Astrocyte (in vitro differentiated cells and primary cell): Measurements from ENCODE around the gene CHST6. TPM values are rescaled to one million over a fixed set of nuclear protein-coding genes. Genes with fewer than 3 reads are reported as not detected.

Source experiments
- DNase-seq: peaks from one replicate; pipeline ENCODE4 v3.0.0-alpha.2; 2010; ENCODE audit warnings: low read depth
- FAIRE-seq: peaks from 2 replicates; lab custom pipeline; 2011; peaks lifted over from hg19 to GRCh38; lab: Jason Lieb, UNC
- H2AFZ ChIP-seq: 2 replicates; pipeline ENCODE4 v1.6.0; 2012; ENCODE audit warnings: low read depth, low read length, inconsistent platforms
- H3K27ac ChIP-seq: 2 replicates; pipeline ENCODE4 v1.5.1; 2011; ENCODE audit warnings: low read depth, low read length, inconsistent platforms
- H3K27me3 ChIP-seq: 2 replicates; pipeline ENCODE4 v1.6.0; 2011; ENCODE audit warnings: low read length, inconsistent platforms; ENCODE audit not compliant: insufficient read depth
- H3K36me3 ChIP-seq: 2 replicates; pipeline ENCODE4 v1.5.1; 2011; ENCODE audit warnings: low read length, inconsistent platforms; ENCODE audit not compliant: insufficient read depth
- H3K4me1 ChIP-seq: 2 replicates; pipeline ENCODE4 v1.5.1; 2011; ENCODE audit warnings: low read length, inconsistent platforms; ENCODE audit not compliant: insufficient read depth
- H3K4me2 ChIP-seq: 2 replicates; pipeline ENCODE4 v1.6.0; 2012; ENCODE audit warnings: low read length, inconsistent platforms
- H3K4me3 ChIP-seq: 2 replicates; pipeline ENCODE4 v1.5.1; 2011; ENCODE audit warnings: low read depth, mild to moderate bottlenecking, low read length, inconsistent platforms; ENCODE audit not compliant: insufficient read depth
- H3K79me2 ChIP-seq: 2 replicates; pipeline ENCODE4 v1.6.0; 2012; ENCODE audit warnings: mild to moderate bottlenecking, low read length, inconsistent platforms; ENCODE audit not compliant: insufficient read depth
- H3K9ac ChIP-seq: 2 replicates; pipeline ENCODE4 v1.6.0; 2012; ENCODE audit warnings: mild to moderate bottlenecking, low read length, inconsistent platforms
- H3K9me3 ChIP-seq: 2 replicates; pipeline ENCODE4 v1.5.1; 2012; ENCODE audit warnings: low read depth, mild to moderate bottlenecking, low read length, inconsistent platforms; ENCODE audit not compliant: insufficient read depth
- H4K20me1 ChIP-seq: 2 replicates; pipeline ENCODE4 v1.6.0; 2012; ENCODE audit warnings: low read length, inconsistent platforms; ENCODE audit not compliant: insufficient read depth
- H3K27ac Mint-ChIP-seq: one replicate; pipeline ENCODE4 v1.8.0; 2021; ENCODE audit warnings: mild to moderate bottlenecking, mixed read lengths; ENCODE audit not compliant: unreplicated experiment
- H3K27me3 Mint-ChIP-seq: one replicate; pipeline ENCODE4 v1.8.0; 2021; ENCODE audit warnings: low read depth, mixed read lengths; ENCODE audit not compliant: unreplicated experiment
- H3K36me3 Mint-ChIP-seq: one replicate; pipeline ENCODE4 v1.8.0; 2021; ENCODE audit warnings: low read depth, mixed read lengths; ENCODE audit not compliant: unreplicated experiment
- H3K4me1 Mint-ChIP-seq: one replicate; pipeline ENCODE4 v1.8.0; 2021; ENCODE audit warnings: low read depth, mixed read lengths; ENCODE audit not compliant: unreplicated experiment
- H3K4me3 Mint-ChIP-seq: one replicate; pipeline ENCODE4 v1.8.0; 2021; ENCODE audit warnings: mild to moderate bottlenecking, moderate library complexity, mixed read lengths; ENCODE audit not compliant: unreplicated experiment
- H3K9me3 Mint-ChIP-seq: one replicate; pipeline ENCODE4 v1.8.0; 2021; ENCODE audit warnings: mild to moderate bottlenecking, mixed read lengths; ENCODE audit not compliant: unreplicated experiment
- CTCF ChIP-seq: IDR thresholded peaks from 2 replicates; pipeline ENCODE4 v1.5.1; 2011; ENCODE audit warnings: low read depth, mild to moderate bottlenecking, inconsistent platforms, low read length, moderate library complexity; ENCODE audit not compliant: insufficient read depth
- EZH2 ChIP-seq: IDR thresholded peaks from 2 replicates; pipeline ENCODE4 v1.6.1; 2012; ENCODE audit warnings: mild to moderate bottlenecking, low read length, inconsistent platforms; ENCODE audit not compliant: insufficient read depth
- total RNA-seq: library from RNA; stranded (reverse); gene quantifications from 2 replicates; pipeline ENCODE4 v1.2.1, GENCODE V29; 2021

The CHST6 gene
- total RNA-seq, 1 donor from 2014 or later: 2.5 TPM

GRCh38 chr16:75423723-75424104 lies 71.5 kb downstream of the CHST6 start:
- H3K27me3 Mint-ChIP-seq: no peaks in the 10 kb centered on the region
- FAIRE-seq: no peak

More at GRCh38 chr16:75423723-75424104, 71.5 kb downstream of the CHST6 start:
- Histone ChIP-seq H3K36me3 (no peaks in the 10 kb centered on the region), H4K20me1 (peaks cover 45% of the 10 kb centered on the region), H3K79me2 (peaks cover 84% of the 10 kb centered on the region), H3K4me3 (no peak overlapping the region), H3K27me3 (no peaks in the 10 kb centered on the region), H2AFZ (no peak overlapping the region), H3K9me3 (no peaks in the 10 kb centered on the region), H3K27ac (no peak overlapping the region), H3K4me2 (no peak overlapping the region), H3K4me1 (peaks cover 3% of the 10 kb centered on the region), H3K9ac (no peak overlapping the region)
- Mint-ChIP-seq H3K4me3 (peak overlapping the region; percentile 37), H3K4me1 (peaks cover 13% of the 10 kb centered on the region), H3K36me3 (peaks cover 2% of the 10 kb centered on the region), H3K9me3 (no peaks in the 10 kb centered on the region), H3K27ac (peak overlapping the region; percentile 24)
- DNase-seq: no peak
- no peak for TF ChIP-seq CTCF
- no peak for TF ChIP-seq EZH2

Other genes starting within 250 kb of the CHST6 start
- 241 and 296 TPM in 2 replicates for gene BCAR1, start 243.8 kb downstream of the CHST6 start, total RNA-seq
- 36.9 and 38.7 TPM in 2 replicates for gene CFDP1, start 61.9 kb downstream of the CHST6 start, total RNA-seq
- gene TMEM170A, start 30.8 kb downstream of the CHST6 start, total RNA-seq: 15.2 and 16.4 TPM in 2 replicates
- gene CHST5, start 40.7 kb upstream of the CHST6 start, total RNA-seq: 0.09 TPM in 1 of 2 replicates, not detected in the other
- gene TMEM231, start 60.8 kb upstream of the CHST6 start, total RNA-seq: 10.5 and 10.7 TPM in 2 replicates
- gene GABARAPL2, start 70.9 kb upstream of the CHST6 start, total RNA-seq: 108 and 109 TPM in 2 replicates
- gene ADAT1, start 127.8 kb upstream of the CHST6 start, total RNA-seq: 37.4 and 37.9 TPM in 2 replicates
- 150 and 155 TPM in 2 replicates for gene KARS1, start 152.2 kb upstream of the CHST6 start, total RNA-seq
- 57.4 and 65.7 TPM in 2 replicates for gene TERF2IP, start 152.3 kb upstream of the CHST6 start, total RNA-seq
- gene CPHXL2, start 181.6 kb upstream of the CHST6 start, total RNA-seq: not detected in 2 replicates
- not detected in 2 replicates for gene DUXB, start 206.0 kb upstream of the CHST6 start, total RNA-seq
- not detected in 2 replicates for gene CPHXL, start 231.0 kb upstream of the CHST6 start, total RNA-seq